ENCODE data around the gene WNT9B. TPM values are rescaled to one million over a fixed set of nuclear protein-coding genes. Genes with fewer than 3 reads are reported as not detected.
A peak's percentile ranks its signal among the peaks of the same experiment; 100 is the strongest.

The WNT9B gene
- total and polyA plus RNA-seq, 2 of the 13 experiments (the other 11 are each of a cell fraction or from before 2014, with no cell fraction given) = not detected

- TF ChIP-seq FOSL1 (CRISPR knock-in tag; IDR thresholded peaks at IDR 0.05; ENCODE audit: borderline replicate concordance) (no peak), ZNF232 (CRISPR knock-in tag; IDR thresholded peaks at IDR 0.05; ENCODE audit: borderline replicate concordance) (peak; percentile 53; the same call in 1 of the 2 replicates), HNF4A (CRISPR knock-in tag; IDR thresholded peaks at IDR 0.05) (peak; percentile 71), CCDC6 (CRISPR knock-in tag; IDR thresholded peaks at IDR 0.05) (0 out of 2 replicates have a peak, but pooled peaks have one; percentile 17), IKZF4 (CRISPR knock-in tag; IDR thresholded peaks at IDR 0.05; ENCODE audit: borderline replicate concordance, low read depth, not compliant biosample characterization) (peak; percentile 51), RBM22 (optimal IDR thresholded peaks at IDR 0.05; ENCODE audit: low read length) (no peak), UBTF (CRISPR knock-in tag; IDR thresholded peaks at IDR 0.05) (peak; percentile 29; the same call in 1 of the 2 replicates), SNAI1 (CRISPR knock-in tag; IDR thresholded peaks at IDR 0.05; ENCODE audit: borderline replicate concordance) (no peak), SUZ12 (IDR thresholded peaks at IDR 0.05; ENCODE audit: low read depth, low read length) (no peak), NR2F2 (IDR thresholded peaks at IDR 0.05; ENCODE audit: borderline replicate concordance, low read depth) (0 out of 2 replicates have a peak, but pooled peaks have one; percentile 31), SKI (IDR thresholded peaks at IDR 0.05; ENCODE audit: partially characterized antibody) (no peak), ZNF713 (CRISPR knock-in tag; IDR thresholded peaks at IDR 0.05) (no peak), ZKSCAN8 (CRISPR knock-in tag; IDR thresholded peaks at IDR 0.05; ENCODE audit: borderline replicate concordance) (0 out of 2 replicates have a peak, but pooled peaks have one; percentile 40)
- TF ChIP-seq, protein P1, sequence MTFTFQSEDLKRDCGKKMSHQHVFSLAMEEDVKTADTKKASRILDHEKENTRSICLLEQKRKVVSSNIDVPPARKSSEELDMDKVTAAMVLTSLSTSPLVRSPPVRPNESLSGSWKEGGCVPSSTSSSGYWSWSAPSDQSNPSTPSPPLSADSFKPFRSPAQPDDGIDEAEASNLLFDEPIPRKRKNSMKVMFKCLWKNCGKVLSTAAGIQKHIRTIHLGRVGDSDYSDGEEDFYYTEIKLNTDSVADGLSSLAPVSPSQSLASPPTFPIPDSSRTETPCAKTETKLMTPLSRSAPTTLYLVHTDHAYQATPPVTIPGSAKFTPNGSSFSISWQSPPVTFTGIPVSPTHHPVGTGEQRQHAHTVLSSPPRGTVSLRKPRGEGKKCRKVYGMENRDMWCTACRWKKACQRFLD (CRISPR knock-in tag; IDR thresholded peaks at IDR 0.05; ENCODE audit: borderline replicate concordance) = no peak
- TF ChIP-seq, protein P2, sequence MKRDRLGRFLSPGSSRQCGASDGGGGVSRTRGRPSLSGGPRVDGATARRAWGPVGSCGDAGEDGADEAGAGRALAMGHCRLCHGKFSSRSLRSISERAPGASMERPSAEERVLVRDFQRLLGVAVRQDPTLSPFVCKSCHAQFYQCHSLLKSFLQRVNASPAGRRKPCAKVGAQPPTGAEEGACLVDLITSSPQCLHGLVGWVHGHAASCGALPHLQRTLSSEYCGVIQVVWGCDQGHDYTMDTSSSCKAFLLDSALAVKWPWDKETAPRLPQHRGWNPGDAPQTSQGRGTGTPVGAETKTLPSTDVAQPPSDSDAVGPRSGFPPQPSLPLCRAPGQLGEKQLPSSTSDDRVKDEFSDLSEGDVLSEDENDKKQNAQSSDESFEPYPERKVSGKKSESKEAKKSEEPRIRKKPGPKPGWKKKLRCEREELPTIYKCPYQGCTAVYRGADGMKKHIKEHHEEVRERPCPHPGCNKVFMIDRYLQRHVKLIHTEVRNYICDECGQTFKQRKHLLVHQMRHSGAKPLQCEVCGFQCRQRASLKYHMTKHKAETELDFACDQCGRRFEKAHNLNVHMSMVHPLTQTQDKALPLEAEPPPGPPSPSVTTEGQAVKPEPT (CRISPR knock-in tag; IDR thresholded peaks at IDR 0.05; ENCODE audit: low read depth) = no peak
- TF ChIP-seq, protein P3, sequence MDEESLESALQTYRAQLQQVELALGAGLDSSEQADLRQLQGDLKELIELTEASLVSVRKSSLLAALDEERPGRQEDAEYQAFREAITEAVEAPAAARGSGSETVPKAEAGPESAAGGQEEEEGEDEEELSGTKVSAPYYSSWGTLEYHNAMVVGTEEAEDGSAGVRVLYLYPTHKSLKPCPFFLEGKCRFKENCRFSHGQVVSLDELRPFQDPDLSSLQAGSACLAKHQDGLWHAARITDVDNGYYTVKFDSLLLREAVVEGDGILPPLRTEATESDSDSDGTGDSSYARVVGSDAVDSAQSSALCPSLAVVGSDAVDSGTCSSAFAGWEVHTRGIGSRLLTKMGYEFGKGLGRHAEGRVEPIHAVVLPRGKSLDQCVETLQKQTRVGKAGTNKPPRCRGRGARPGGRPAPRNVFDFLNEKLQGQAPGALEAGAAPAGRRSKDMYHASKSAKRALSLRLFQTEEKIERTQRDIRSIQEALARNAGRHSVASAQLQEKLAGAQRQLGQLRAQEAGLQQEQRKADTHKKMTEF (CRISPR knock-in tag; IDR thresholded peaks at IDR 0.05) = 0 out of 2 replicates have a peak, but pooled peaks have one; percentile 29
Measured at GRCh38 chr17:46869975-46870803, 18.8 kb downstream of the WNT9B start (continued).
